Cardiac muscle cell (in vitro differentiated cells and primary cell): ENCODE data around the gene SEMA4A. TPM values are rescaled to one million over a fixed set of nuclear protein-coding genes. Genes with fewer than 3 reads are reported as not detected.
"Not testable (repeated sequence)": the region's sequence is repeated elsewhere in the genome, so short reads cannot be mapped to it uniquely, and the experiment has no call there.

Source experiments
- DNase-seq, 2 donors: peaks; one replicate each; pipeline versions ENCODE4 v3.0.0 to v3.0.0-alpha.2; 2010 to 2017; ENCODE audit warnings: low read depth in 1 of 2, low spot score in 1 of 2
- H3K27ac ChIP-seq: fragments of 200-600 bp; sonication (generic); 2 replicates; pipeline ENCODE4 v1.5.1; 2016
- H3K27me3 ChIP-seq: fragments of 200-600 bp; sonication (generic); 2 replicates; pipeline ENCODE4 v1.6.0; 2016; ENCODE audit warnings: control low read depth
- H3K36me3 ChIP-seq: fragments of 200-600 bp; sonication (generic); 2 replicates; pipeline ENCODE4 v1.5.1; 2016; ENCODE audit warnings: control low read depth
- H3K4me1 ChIP-seq: fragments of 200-600 bp; sonication (generic); 2 replicates; pipeline ENCODE4 v1.8.1; 2017; ENCODE audit warnings: low read depth, mild to moderate bottlenecking, mixed run types
- H3K4me3 ChIP-seq: fragments of 200-600 bp; sonication (generic); 2 replicates; pipeline ENCODE4 v1.5.1; 2016; ENCODE audit warnings: mild to moderate bottlenecking
- H3K9me3 ChIP-seq: fragments of 200-600 bp; sonication (generic); 2 replicates; pipeline ENCODE4 v1.5.1; 2017; ENCODE audit warnings: low read depth, mild to moderate bottlenecking, control low read depth
- CTCF ChIP-seq: IDR thresholded peaks from 2 replicates; pipeline ENCODE4 v1.5.1; 2012; ENCODE audit warnings: low read depth, mild to moderate bottlenecking, low read length
- polyA plus RNA-seq: library from polyadenylated mRNA; unstranded; fragments of >200 nt; fragmentation: Nextera tagmentation; extraction: Ambion mirVana; gene quantifications from 2 replicates; pipeline ENCODE4 v1.2.1, GENCODE V29; 2016
- total RNA-seq: library from RNA; depleted of rRNA; stranded (reverse); fragments of >200 nt; gene quantifications from 2 replicates; pipeline ENCODE4 v1.2.3, GENCODE V29; 2016

SEMA4A gene
- total and polyA plus RNA-seq, 2 experiments from 2014 or later, result 0.65 to 8.6 TPM

- Histone ChIP-seq H3K4me3 (peak within 1 kb of the TSS; percentile 74), H3K4me1 (peaks cover 13% of the 10 kb centered on the region), H3K27ac (peak within 1 kb of the TSS; percentile 84), H3K27me3 (no peaks in the 10 kb centered on the region), H3K36me3 (no peaks in the 10 kb centered on the region), H3K9me3 (no peaks in the 10 kb centered on the region)
- no peak for TF ChIP-seq CTCF
- DNase-seq, result peak; percentile 78 to 96
Observed at GRCh38 chr1:156114101-156114918, 39.1 kb upstream of the SEMA4A start, which contains the start of gene LMNA. Gene LMNA (plus strand): TSS chr1:156114711. CDS start chr1:156114919, 208 bp downstream.

- Histone ChIP-seq H3K4me1 (peaks cover 15% of the 10 kb centered on the region), H3K36me3 (no peaks in the 10 kb centered on the region), H3K27ac (peak overlapping the region; percentile 84), H3K27me3 (no peaks in the 10 kb centered on the region), H3K4me3 (peak overlapping the region; percentile 74), H3K9me3 (no peaks in the 10 kb centered on the region)
- TF ChIP-seq CTCF, result no peak
- DNase-seq, result peak; percentile 50 to 58
Observed at GRCh38 chr1:156114919-156115513, 38.4 kb upstream of the SEMA4A start.

GRCh38 chr1:156115514-156116374 is 37.6 kb upstream of the SEMA4A start:
- Histone ChIP-seq H3K4me3 (peak overlapping the region; percentile 74), H3K27me3 (no peaks in the 10 kb centered on the region), H3K27ac (peak overlapping the region; percentile 84), H3K9me3 (no peaks in the 10 kb centered on the region), H3K4me1 (peaks cover 17% of the 10 kb centered on the region), H3K36me3 (no peaks in the 10 kb centered on the region)
- peak; percentile 79 to 86 for DNase-seq
- TF ChIP-seq CTCF, result no peak

GRCh38 chr1:156116731-156117130 is 36.7 kb upstream of the SEMA4A start:
- not testable (repeated sequence) for H3K27ac ChIP-seq

GRCh38 chr1:156117414-156118176 is 35.8 kb upstream of the SEMA4A start:
- Histone ChIP-seq H3K27ac (peak overlapping the region; percentile 3), H3K27me3 (no peaks in the 10 kb centered on the region), H3K36me3 (no peaks in the 10 kb centered on the region), H3K9me3 (no peaks in the 10 kb centered on the region), H3K4me3 (no peak overlapping the region), H3K4me1 (peaks cover 33% of the 10 kb centered on the region)
- no peak for TF ChIP-seq CTCF
- no peak for DNase-seq

More at GRCh38 chr1:156116731-156117130, 36.7 kb upstream of the SEMA4A start:
- H3K27me3 ChIP-seq, H3K4me3 ChIP-seq, H3K9me3 ChIP-seq, H3K36me3 ChIP-seq, DNase-seq: not testable (repeated sequence)
- peaks cover 25% of the 10 kb centered on the region for H3K4me1 ChIP-seq
